Endothelial cell of umbilical vein (primary cell): ENCODE data around the gene JPH3. TPM values are rescaled to one million over a fixed set of nuclear protein-coding genes. Genes with fewer than 3 reads are reported as not detected.

Experiments
- BruUV-seq: library from RNA; stranded (reverse); fragments of 400-500 nt; replicated peaks from 2 replicates; lab custom pipeline; 2021; lab: Mats Ljungman, UMichigan
- CTCF ChIA-PET: fragments of 300-600, 350-600 bp; sonication (Branson Sonifier 250); formaldehyde crosslinking; loops from one replicate; lab custom pipeline; 2021; ENCODE audit warnings: antibody characterized with exemption, inconsistent platforms; lab: Charles Lee
- POLR2A ChIA-PET: fragments of 300-600, 350-600 bp; sonication (Branson Sonifier 250); formaldehyde crosslinking; loops from one replicate; lab custom pipeline; 2021; ENCODE audit warnings: antibody characterized with exemption, inconsistent platforms; lab: Charles Lee
- DNase-seq: peaks from one replicate; pipeline ENCODE4 v3.0.0-alpha.2; 2011; ENCODE audit warnings: low read depth, low spot score
- FAIRE-seq: peaks from 2 replicates; lab custom pipeline; 2011; peaks lifted over from hg19 to GRCh38; lab: Jason Lieb, UNC
- H2AFZ ChIP-seq: 2 replicates; pipeline ENCODE4 v1.6.0; 2012; ENCODE audit warnings: low read depth, low read length, control low read depth, inconsistent platforms
- H3K27ac ChIP-seq: 2 replicates; pipeline ENCODE4 v1.5.1; 2011; ENCODE audit warnings: low read depth, mild to moderate bottlenecking, control low read depth, low read length, moderate library complexity; ENCODE audit not compliant: insufficient read depth
- H3K27me3 ChIP-seq, 2 experiments: 2 replicates each; pipeline versions ENCODE4 v1.6.0 to v1.6.1; 2011; ENCODE audit warnings: low read length in 2 of 2, mixed read lengths in 1 of 2; ENCODE audit not compliant: control insufficient read depth in 2 of 2, insufficient read depth in 2 of 2
- H3K36me3 ChIP-seq, 2 experiments: 2 replicates in 1 of 2; 3 replicates in 1 of 2; pipeline ENCODE4 v1.5.1; 2011; ENCODE audit warnings: low read length in 2 of 2, mild to moderate bottlenecking in 1 of 2, moderate library complexity in 1 of 2; ENCODE audit not compliant: control insufficient read depth in 2 of 2, insufficient read depth in 2 of 2; ENCODE audit errors: extremely low read depth in 1 of 2
- H3K4me1 ChIP-seq: 3 replicates; pipeline ENCODE4 v1.5.1; 2011; ENCODE audit warnings: mild to moderate bottlenecking, low read length; ENCODE audit not compliant: control insufficient read depth, insufficient read depth; ENCODE audit errors: extremely low read depth
- H3K4me2 ChIP-seq: 2 replicates; pipeline ENCODE4 v1.6.1; 2011; ENCODE audit warnings: low read length, control low read depth, mixed read lengths; ENCODE audit not compliant: insufficient read depth
- H3K4me3 ChIP-seq, 3 experiments: fragments of 200-600 bp in 1 of 3; sonication (generic), shearing (Covaris generic) in 1 of 3; replicated peaks in 1 of 3; 2 replicates each; pipeline ENCODE4 v1.5.1; 2011 to 2016; ENCODE audit warnings: control low read depth in 3 of 3, low read length in 3 of 3, mild to moderate bottlenecking in 2 of 3, inconsistent platforms in 1 of 3, low read depth in 1 of 3, moderate library complexity in 1 of 3; ENCODE audit not compliant: insufficient read depth in 1 of 3
- H3K79me2 ChIP-seq: 2 replicates; pipeline ENCODE4 v1.6.0; 2012; ENCODE audit warnings: low read length, inconsistent platforms; ENCODE audit not compliant: control insufficient read depth, insufficient read depth
- H3K9ac ChIP-seq: replicated peaks from 2 replicates; pipeline ENCODE3; 2011; ENCODE audit warnings: low read length, control low read depth; ENCODE audit not compliant: insufficient read depth; ENCODE audit errors: extremely low read depth
- H3K9me1 ChIP-seq: replicated peaks from 3 replicates; pipeline ENCODE4 v1.6.0; 2011; ENCODE audit warnings: mild to moderate bottlenecking, low read length; ENCODE audit not compliant: control insufficient read depth, insufficient read depth; ENCODE audit errors: extremely low read depth
- H3K9me3 ChIP-seq: replicated peaks from 2 replicates; pipeline ENCODE4 v1.5.1; 2012; ENCODE audit warnings: low read length, inconsistent platforms; ENCODE audit not compliant: control insufficient read depth, insufficient read depth
- H4K20me1 ChIP-seq: replicated peaks from 2 replicates; pipeline ENCODE3; 2011; ENCODE audit warnings: mild to moderate bottlenecking, low read length; ENCODE audit not compliant: control insufficient read depth, insufficient read depth; ENCODE audit errors: extremely low read depth
- EZH2 ChIP-seq: IDR thresholded peaks from 2 replicates; pipeline ENCODE4 v1.6.1; 2012; ENCODE audit warnings: borderline replicate concordance, low read depth, mild to moderate bottlenecking, moderate library complexity, low read length, inconsistent platforms; ENCODE audit not compliant: severe bottlenecking
- FOS ChIP-seq: IDR thresholded peaks from 2 replicates; pipeline ENCODE4 v1.6.1; 2011; ENCODE audit warnings: mild to moderate bottlenecking, low read length, moderate library complexity, borderline replicate concordance; ENCODE audit not compliant: insufficient read depth
- GATA2 ChIP-seq: IDR thresholded peaks from 2 replicates; pipeline ENCODE4 v1.7.0; 2011; ENCODE audit warnings: low read depth, mild to moderate bottlenecking, moderate library complexity, mixed read lengths, low read length; ENCODE audit not compliant: insufficient read length, insufficient read depth
- JUN ChIP-seq: IDR thresholded peaks from 2 replicates; pipeline ENCODE4 v1.6.1; 2011; ENCODE audit warnings: borderline replicate concordance, low read depth; ENCODE audit not compliant: insufficient read length, insufficient read depth
- MYC ChIP-seq: IDR thresholded peaks from one replicate; pipeline ENCODE4 v1.6.1; 2011; ENCODE audit warnings: mild to moderate bottlenecking, low read depth, low read length
- POLR2A ChIP-seq: IDR thresholded peaks from 2 replicates; pipeline ENCODE4 v1.6.1; 2012; ENCODE audit warnings: low read depth, mild to moderate bottlenecking, control low read depth, low read length
- POLR2AphosphoS5 ChIP-seq: IDR thresholded peaks from 2 replicates; pipeline ENCODE4 v1.6.1; 2012; ENCODE audit warnings: low read depth, mild to moderate bottlenecking, control low read depth, low read length, moderate library complexity; ENCODE audit not compliant: insufficient read depth
- dilution Hi-C: fragments of 300-500 bp; cut with MboI; formaldehyde crosslinking; loops from one replicate; pipeline ENCODE4 v1.15.0; 2019; ENCODE audit warnings: low sequenced_read_pairs; ENCODE audit not compliant: extremely low pct_ligation_motif_present
- intact Hi-C: fragments of 100-400 bp; cut with micrococcal nuclease; formaldehyde crosslinking; loops from one replicate; pipeline ENCODE4 v1.10.0; 2022
- polyA plus RNA-seq, 4 experiments: library from polyadenylated mRNA; depleted of rRNA in 3 of 4; stranded (reverse) in 3 of 4; unstranded in 1 of 4; fragments of >200 nt; gene quantifications; 2 replicates each; pipeline versions ENCODE4 v1.2.1 to v1.2.3, GENCODE V29; 2011 to 2012; ENCODE audit warnings: missing spikeins in 1 of 4
- total RNA-seq: library from RNA; stranded (reverse); gene quantifications from 2 replicates; pipeline ENCODE4 v1.2.3, GENCODE V29; 2021
- TF ChIP-seq, protein P1 (sequence below), 2 donors: IDR thresholded peaks; 1 replicate in 1 of 2; 2 replicates in 1 of 2; pipeline ENCODE4 v1.5.1; 2011; ENCODE audit warnings: low read length in 2 of 2, mild to moderate bottlenecking in 2 of 2, moderate library complexity in 2 of 2, control low read depth in 1 of 2, inconsistent platforms in 1 of 2, low read depth in 1 of 2; ENCODE audit not compliant: insufficient read depth in 1 of 2; ENCODE audit errors: extremely low read depth in 1 of 2
- TF ChIP-seq, protein P2 (sequence below): IDR thresholded peaks from 2 replicates; pipeline ENCODE4 v1.6.1; 2011; ENCODE audit not compliant: insufficient read depth, insufficient read length

JPH3 gene
- total and polyA plus RNA-seq, 2 donors (not counting 3 experiments of a cell fraction or from before 2014, with no cell fraction given): 0.22 to 0.30 TPM

DNA sequence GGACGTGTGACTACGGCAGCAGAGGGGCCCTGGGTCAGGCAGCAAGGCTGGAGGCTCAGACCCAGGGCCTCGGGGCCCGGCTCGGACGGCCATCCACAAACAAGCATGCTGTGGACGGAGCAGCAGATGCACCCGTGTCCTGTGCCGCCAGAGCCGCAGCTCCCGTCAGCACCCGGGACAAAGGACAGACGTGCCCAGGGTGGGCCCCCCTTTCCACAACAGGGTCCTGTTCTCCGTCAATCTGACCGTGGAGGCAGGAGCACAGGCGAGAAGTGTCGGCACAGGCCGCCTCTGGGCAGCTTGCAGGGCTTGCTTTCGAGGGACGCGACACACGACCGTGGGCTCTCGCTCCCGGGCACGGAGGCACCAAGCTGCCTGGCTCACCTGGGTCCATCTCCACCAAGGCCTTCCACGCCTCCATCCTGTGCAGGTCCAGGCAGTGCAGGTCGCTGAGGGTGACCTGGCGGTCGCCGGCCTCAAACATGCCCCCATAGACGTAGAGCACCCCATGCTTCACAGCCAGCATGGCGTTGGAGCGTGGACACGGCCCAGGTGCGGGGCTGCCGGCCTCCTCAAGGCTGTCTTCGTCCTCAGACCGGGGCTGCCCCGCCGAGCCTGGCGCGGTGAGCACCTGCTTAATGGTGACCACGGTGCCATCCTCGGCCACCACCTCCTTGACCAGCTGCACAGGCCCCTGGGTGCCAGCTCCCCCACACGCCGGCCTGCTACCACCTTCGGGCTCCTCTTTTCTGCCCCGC is 106.8 kb downstream of the JPH3 start:
- POLR2A ChIA-PET: no interaction called here
- Histone ChIP-seq H4K20me1 (no peaks in the 10 kb centered on the region), H3K36me3 (peaks cover 4 to 27% of the 10 kb centered on the region in 2 experiments), H3K9me3 (no peaks in the 10 kb centered on the region), H3K4me3 (no peak overlapping the region), H2AFZ (no peak overlapping the region), H3K4me1 (peaks cover under 1% of the 10 kb centered on the region), H3K27me3 (no peaks in the 10 kb centered on the region), H3K79me2 (no peaks in the 10 kb centered on the region), H3K9me1 (no peaks in the 10 kb centered on the region), H3K4me2 (no peak overlapping the region), H3K27ac (no peak overlapping the region), H3K9ac (no peak overlapping the region)
- intact Hi-C loops (no loop called here), dilution Hi-C loops (no loop called here)
- BruUV-seq: no TSS peak
- TF ChIP-seq JUN (no peak), POLR2A (no peak), EZH2 (no peak)
- TF ChIP-seq, protein P1, sequence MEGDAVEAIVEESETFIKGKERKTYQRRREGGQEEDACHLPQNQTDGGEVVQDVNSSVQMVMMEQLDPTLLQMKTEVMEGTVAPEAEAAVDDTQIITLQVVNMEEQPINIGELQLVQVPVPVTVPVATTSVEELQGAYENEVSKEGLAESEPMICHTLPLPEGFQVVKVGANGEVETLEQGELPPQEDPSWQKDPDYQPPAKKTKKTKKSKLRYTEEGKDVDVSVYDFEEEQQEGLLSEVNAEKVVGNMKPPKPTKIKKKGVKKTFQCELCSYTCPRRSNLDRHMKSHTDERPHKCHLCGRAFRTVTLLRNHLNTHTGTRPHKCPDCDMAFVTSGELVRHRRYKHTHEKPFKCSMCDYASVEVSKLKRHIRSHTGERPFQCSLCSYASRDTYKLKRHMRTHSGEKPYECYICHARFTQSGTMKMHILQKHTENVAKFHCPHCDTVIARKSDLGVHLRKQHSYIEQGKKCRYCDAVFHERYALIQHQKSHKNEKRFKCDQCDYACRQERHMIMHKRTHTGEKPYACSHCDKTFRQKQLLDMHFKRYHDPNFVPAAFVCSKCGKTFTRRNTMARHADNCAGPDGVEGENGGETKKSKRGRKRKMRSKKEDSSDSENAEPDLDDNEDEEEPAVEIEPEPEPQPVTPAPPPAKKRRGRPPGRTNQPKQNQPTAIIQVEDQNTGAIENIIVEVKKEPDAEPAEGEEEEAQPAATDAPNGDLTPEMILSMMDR (IDR thresholded peaks at IDR 0.05; ENCODE audit: extremely low read depth in 1 of 2, insufficient read depth in 1 of 2, low read depth in 1 of 2, low read length in 2 of 2): no peak
- DNase-seq (no peak), FAIRE-seq (no peak)
- CTCF ChIA-PET: no interaction called here

DNA sequence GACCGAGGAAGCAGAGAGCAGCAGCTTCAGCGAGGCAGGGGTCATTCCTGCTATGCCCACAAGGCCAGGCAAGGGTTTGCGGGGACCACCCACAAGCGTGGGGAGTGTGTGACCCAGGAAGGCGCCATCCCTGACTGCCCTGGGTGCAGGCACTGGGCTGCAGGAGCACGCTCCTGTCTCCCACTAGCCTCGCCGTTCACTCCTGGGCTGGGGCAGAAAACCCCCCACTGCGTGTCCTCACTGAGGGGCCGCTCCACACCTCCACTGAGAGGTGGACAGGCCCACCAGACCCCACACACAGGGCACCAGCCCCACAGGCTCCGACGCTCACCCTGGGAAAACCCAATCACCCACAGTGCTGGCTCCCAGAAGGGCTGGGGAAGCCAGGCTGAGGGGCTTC is 107.4 kb downstream of the JPH3 start:
- CTCF ChIA-PET: interaction anchor here (0.5 to 1.4 kb wide), 3 partner anchors 8 to 209 kb away, joined by 3 read pairs; no protein-coding TSS in a partner anchor
- DNase-seq (no peak), FAIRE-seq (no peak)
- POLR2A ChIA-PET: no interaction called here
- Histone ChIP-seq H3K79me2 (no peaks in the 10 kb centered on the region), H2AFZ (no peak overlapping the region), H4K20me1 (no peaks in the 10 kb centered on the region), H3K4me3 (no peak overlapping the region), H3K9ac (no peak overlapping the region), H3K9me1 (no peaks in the 10 kb centered on the region), H3K4me1 (no peaks in the 10 kb centered on the region), H3K9me3 (no peaks in the 10 kb centered on the region), H3K36me3 (peaks cover 4 to 31% of the 10 kb centered on the region in 2 experiments), H3K27me3 (no peaks in the 10 kb centered on the region), H3K27ac (no peak overlapping the region), H3K4me2 (no peak overlapping the region)
- BruUV-seq: no TSS peak
- TF ChIP-seq EZH2 (no peak), MYC (no peak), JUN (no peak), FOS (no peak), GATA2 (no peak), POLR2A (no peak), POLR2AphosphoS5 (no peak)
- TF ChIP-seq, protein P1 (IDR thresholded peaks at IDR 0.05; ENCODE audit: extremely low read depth in 1 of 2, insufficient read depth in 1 of 2, low read depth in 1 of 2, low read length in 2 of 2): no peak
- TF ChIP-seq, protein P2, sequence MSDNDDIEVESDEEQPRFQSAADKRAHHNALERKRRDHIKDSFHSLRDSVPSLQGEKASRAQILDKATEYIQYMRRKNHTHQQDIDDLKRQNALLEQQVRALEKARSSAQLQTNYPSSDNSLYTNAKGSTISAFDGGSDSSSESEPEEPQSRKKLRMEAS: no peak
- dilution Hi-C loops: no loop called here
- intact Hi-C loops: no loop called here
